Measurements from ENCODE around the gene FSTL3.

- TF ChIP-seq, protein P1, sequence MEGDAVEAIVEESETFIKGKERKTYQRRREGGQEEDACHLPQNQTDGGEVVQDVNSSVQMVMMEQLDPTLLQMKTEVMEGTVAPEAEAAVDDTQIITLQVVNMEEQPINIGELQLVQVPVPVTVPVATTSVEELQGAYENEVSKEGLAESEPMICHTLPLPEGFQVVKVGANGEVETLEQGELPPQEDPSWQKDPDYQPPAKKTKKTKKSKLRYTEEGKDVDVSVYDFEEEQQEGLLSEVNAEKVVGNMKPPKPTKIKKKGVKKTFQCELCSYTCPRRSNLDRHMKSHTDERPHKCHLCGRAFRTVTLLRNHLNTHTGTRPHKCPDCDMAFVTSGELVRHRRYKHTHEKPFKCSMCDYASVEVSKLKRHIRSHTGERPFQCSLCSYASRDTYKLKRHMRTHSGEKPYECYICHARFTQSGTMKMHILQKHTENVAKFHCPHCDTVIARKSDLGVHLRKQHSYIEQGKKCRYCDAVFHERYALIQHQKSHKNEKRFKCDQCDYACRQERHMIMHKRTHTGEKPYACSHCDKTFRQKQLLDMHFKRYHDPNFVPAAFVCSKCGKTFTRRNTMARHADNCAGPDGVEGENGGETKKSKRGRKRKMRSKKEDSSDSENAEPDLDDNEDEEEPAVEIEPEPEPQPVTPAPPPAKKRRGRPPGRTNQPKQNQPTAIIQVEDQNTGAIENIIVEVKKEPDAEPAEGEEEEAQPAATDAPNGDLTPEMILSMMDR (IDR thresholded peaks at IDR 0.05; ENCODE audit: low read depth, low read length, poor library complexity, severe bottlenecking), result no peak
- TF ChIP-seq EZH2phosphoT487 (IDR thresholded peaks at IDR 0.05; ENCODE audit: borderline replicate concordance, low read length), result no peak
Measured at GRCh38 chr19:726993-727956, 51.1 kb downstream of the FSTL3 start.

All from DOHH2 (cell line).